Chondrocyte (in vitro differentiated cells): ENCODE results near the gene PRRG2. TPM values are rescaled to one million over a fixed set of nuclear protein-coding genes. Genes with fewer than 3 reads are reported as not detected.

Source experiments
- DNase-seq: peaks from one replicate; pipeline ENCODE4 v3.0.0; 2021; ENCODE audit warnings: mixed read lengths, low spot score
- H3K27ac Mint-ChIP-seq: one replicate; pipeline ENCODE4 v1.8.0; 2021; ENCODE audit warnings: mild to moderate bottlenecking, moderate library complexity, mixed read lengths; ENCODE audit not compliant: unreplicated experiment
- H3K27me3 Mint-ChIP-seq: 2 replicates; pipeline ENCODE4 v1.8.0; 2021; ENCODE audit warnings: low read depth, mixed read lengths
- H3K36me3 Mint-ChIP-seq: 2 replicates; pipeline ENCODE4 v1.8.0; 2021; ENCODE audit warnings: low read depth, mixed read lengths
- H3K4me1 Mint-ChIP-seq: 2 replicates; pipeline ENCODE4 v1.8.0; 2021; ENCODE audit warnings: low read depth, mild to moderate bottlenecking, mixed read lengths
- H3K4me3 Mint-ChIP-seq: one replicate; pipeline ENCODE4 v1.8.0; 2021; ENCODE audit warnings: mild to moderate bottlenecking, moderate library complexity, mixed read lengths; ENCODE audit not compliant: unreplicated experiment
- H3K9me3 Mint-ChIP-seq: 2 replicates; pipeline ENCODE4 v1.8.0; 2021; ENCODE audit warnings: low read depth, mixed read lengths
- total RNA-seq: library from RNA; stranded (reverse); gene quantifications from 3 replicates; pipeline ENCODE4 v1.2.1, GENCODE V29; 2021
- TF ChIP-seq, protein P1 (sequence below): fragments of 200-600 bp; sonication (generic); IDR thresholded peaks from 2 replicates; pipeline ENCODE4 v1.5.0; 2021; ENCODE audit warnings: antibody characterized with exemption, mild to moderate bottlenecking, moderate library complexity

Gene PRRG2
- total RNA-seq, 1 donor from 2014 or later = 0.17 TPM

DNA sequence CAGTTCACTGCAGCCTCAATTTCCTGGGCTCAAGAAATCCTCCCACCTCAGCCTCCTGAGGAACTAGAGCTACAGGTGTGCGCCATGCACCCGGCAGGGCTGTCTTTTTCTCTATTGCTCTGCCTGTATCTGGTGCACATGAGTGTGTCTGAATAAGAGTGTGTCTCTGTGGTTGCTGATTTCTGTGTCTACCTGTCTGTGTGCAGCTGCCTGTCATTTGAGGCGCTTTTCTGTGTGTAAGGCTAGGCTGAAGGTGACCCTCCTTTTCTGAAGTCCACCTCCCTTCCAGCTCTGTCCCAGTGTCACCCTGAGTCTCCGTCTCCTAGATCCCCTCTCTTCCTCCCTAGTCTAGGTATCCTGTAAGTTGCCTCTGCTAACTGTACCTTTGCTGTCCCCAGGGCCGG lies 8.4 kb downstream of the PRRG2 start:
- no peaks in the 10 kb centered on the region for H3K9me3 Mint-ChIP-seq
- TF ChIP-seq, protein P1, sequence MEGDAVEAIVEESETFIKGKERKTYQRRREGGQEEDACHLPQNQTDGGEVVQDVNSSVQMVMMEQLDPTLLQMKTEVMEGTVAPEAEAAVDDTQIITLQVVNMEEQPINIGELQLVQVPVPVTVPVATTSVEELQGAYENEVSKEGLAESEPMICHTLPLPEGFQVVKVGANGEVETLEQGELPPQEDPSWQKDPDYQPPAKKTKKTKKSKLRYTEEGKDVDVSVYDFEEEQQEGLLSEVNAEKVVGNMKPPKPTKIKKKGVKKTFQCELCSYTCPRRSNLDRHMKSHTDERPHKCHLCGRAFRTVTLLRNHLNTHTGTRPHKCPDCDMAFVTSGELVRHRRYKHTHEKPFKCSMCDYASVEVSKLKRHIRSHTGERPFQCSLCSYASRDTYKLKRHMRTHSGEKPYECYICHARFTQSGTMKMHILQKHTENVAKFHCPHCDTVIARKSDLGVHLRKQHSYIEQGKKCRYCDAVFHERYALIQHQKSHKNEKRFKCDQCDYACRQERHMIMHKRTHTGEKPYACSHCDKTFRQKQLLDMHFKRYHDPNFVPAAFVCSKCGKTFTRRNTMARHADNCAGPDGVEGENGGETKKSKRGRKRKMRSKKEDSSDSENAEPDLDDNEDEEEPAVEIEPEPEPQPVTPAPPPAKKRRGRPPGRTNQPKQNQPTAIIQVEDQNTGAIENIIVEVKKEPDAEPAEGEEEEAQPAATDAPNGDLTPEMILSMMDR = no peak
- H3K36me3 Mint-ChIP-seq = peaks cover 11% of the 10 kb centered on the region
- no peak for DNase-seq
- no peak overlapping the region for H3K4me3 Mint-ChIP-seq
- H3K27me3 Mint-ChIP-seq = no peaks in the 10 kb centered on the region
- no peak overlapping the region for H3K27ac Mint-ChIP-seq
- H3K4me1 Mint-ChIP-seq = peaks cover 25% of the 10 kb centered on the region

DNA sequence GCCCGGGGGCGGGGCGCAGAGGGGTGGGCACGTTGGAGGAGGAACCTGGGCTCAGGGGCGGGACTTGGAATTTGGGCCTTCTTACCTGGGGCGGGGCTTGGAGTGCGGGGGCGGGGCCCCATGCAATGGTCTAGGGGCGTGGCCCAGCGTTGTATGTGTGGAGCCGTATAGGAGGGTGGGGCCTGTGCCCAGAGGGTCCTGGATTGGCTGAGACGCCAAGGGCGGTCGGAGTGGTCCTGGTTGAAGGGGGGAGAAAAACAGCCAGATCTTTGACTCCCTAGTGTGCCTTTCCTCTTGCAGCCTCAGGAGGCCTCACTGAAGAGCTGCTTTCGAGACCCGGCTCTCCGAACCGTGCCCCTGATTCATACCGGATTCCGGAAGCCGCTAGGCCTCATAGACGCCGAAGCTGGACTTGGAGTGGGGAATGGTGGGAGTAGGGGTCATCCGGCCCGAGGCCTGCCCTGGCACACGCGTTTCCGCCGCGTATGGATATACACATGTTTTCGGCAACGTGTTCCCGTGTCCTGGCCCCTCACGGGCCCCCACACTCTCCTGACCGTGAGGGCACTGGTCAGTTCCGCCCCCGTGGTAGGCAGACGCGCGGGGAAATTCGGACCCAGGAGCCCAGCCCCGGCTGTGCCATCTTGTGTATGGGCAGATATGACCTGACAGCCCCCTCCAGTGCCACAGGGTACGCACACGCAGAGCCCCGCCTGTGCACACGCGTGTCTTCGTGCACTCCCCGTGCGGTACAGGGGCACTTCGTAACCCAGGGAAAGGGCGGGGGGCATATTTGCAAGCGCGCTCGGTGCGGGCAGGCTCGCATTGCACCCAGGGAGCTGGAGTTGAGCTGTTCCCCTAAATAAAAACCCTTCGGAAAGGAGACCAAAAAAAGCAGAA lies 9.2 kb downstream of the PRRG2 start:
- peak; percentile 98 for DNase-seq
- Mint-ChIP-seq H3K4me3 (peak overlapping the region; percentile 83), H3K9me3 (no peaks in the 10 kb centered on the region), H3K27ac (peak overlapping the region; percentile 87), H3K36me3 (peaks cover 11% of the 10 kb centered on the region), H3K4me1 (peaks cover 25% of the 10 kb centered on the region), H3K27me3 (no peaks in the 10 kb centered on the region)
- TF ChIP-seq, protein P1 = peak; percentile 30

DNA sequence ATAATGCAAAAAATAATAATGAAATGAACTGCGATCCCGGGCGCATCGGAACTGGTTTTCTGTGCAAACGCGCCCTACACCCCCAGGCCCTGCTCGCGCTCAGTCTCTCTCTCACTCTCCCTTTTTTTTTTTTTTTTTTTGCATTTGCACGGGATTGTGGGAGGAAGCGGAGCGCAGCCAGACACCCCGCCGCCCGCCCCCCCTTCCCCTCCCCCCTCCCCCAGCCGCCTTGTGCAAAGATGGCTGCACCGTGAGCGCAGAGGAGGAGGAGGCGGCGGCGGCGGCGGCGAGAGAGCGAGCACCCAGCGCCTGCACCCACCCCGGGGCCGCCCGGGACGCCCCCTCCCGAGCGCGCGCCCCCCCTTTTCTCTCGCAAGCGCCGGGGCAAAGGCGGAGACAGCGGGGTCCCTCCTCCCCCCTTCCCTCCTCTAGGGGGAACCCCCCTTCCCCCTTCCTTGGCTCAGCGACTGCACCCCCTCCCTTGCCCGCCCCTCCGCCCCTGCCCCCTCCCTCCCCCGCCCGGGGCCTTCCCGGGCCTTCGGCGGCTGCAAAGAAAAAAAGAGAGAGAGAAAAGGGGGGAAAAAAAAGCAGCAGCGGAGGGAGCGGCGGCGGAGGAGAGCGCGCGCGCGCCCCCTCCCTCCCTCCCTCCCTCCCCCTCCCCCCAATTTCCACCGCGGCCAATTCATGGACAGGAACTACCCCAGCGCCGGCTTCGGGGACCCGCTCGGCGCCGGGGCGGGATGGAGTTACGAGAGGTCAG lies 10.0 kb downstream of the PRRG2 start, which contains the start of gene PRR12:
Gene PRR12, plus strand, starts transcription at position 212 of the 760 bp plus-strand sequence. Its CDS starts 473 bp downstream, at position 685.
- no peak for DNase-seq
- H3K27ac Mint-ChIP-seq = peak within 1 kb of the TSS; percentile 94
- peaks cover 25% of the 10 kb centered on the region for H3K4me1 Mint-ChIP-seq
- H3K36me3 Mint-ChIP-seq = peaks cover 11% of the 10 kb centered on the region
- TF ChIP-seq, protein P1 = no peak
- peak within 1 kb of the TSS; percentile 83 for H3K4me3 Mint-ChIP-seq
- H3K27me3 Mint-ChIP-seq = no peaks in the 10 kb centered on the region
- H3K9me3 Mint-ChIP-seq = no peaks in the 10 kb centered on the region

DNA sequence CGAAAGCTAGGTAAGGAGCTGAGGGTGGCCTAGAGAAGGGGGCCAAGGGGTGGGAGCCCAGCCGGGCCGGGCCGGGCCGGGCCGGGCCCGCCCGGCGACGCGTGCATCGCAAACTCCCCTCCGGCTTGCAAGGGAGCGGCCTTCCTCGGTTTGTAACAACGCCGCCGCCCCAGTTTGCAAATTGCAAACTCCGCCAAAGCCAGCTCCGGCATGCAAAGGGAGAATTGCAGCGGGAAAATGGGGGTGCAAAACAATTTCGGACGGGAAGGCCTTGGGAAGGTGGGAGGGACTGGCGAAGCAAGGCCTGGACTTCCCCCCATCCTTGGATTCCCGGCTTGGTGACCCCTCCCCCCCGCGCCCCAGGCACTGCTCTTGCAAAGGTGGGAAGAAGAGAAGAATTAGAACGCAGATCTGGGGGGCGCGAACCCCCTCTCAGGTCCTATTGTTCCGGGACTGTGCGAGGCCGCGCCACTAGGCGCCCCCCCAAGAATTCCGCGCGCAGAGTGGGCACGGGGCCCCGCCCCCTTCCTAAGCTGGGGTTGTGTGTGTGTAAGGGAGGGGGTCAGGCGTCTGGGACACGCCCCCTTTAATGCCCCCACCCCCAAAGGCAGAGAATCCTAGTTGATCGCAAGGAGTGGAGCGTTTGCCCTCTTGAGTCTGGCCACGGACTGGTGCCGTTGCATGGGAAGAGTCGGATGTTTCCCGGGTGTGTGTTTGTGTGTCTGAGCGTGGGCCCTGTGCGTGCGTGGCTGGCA lies 10.8 kb downstream of the PRRG2 start:
- no peak for DNase-seq
- Mint-ChIP-seq H3K27me3 (no peaks in the 10 kb centered on the region), H3K27ac (peak overlapping the region; percentile 94), H3K36me3 (peaks cover 11% of the 10 kb centered on the region), H3K9me3 (no peaks in the 10 kb centered on the region), H3K4me1 (peaks cover 25% of the 10 kb centered on the region), H3K4me3 (peak overlapping the region; percentile 83)
- TF ChIP-seq, protein P1 = no peak
